SHP77 treated with DMSO at 0.1 percent for 48 hours (cell line): ENCODE data around the gene CAPN8.
A peak's percentile ranks its signal among the peaks of the same experiment; 100 is the strongest.

Source experiments
- DNase-seq: peaks from one replicate; lab custom pipeline; 2025; lab: John Stamatoyannopoulos, UW

Gene CAPN8

GRCh38 chr1:223617323-223618070, 48.0 kb downstream of the CAPN8 start:
- no peak for DNase-seq

DNA sequence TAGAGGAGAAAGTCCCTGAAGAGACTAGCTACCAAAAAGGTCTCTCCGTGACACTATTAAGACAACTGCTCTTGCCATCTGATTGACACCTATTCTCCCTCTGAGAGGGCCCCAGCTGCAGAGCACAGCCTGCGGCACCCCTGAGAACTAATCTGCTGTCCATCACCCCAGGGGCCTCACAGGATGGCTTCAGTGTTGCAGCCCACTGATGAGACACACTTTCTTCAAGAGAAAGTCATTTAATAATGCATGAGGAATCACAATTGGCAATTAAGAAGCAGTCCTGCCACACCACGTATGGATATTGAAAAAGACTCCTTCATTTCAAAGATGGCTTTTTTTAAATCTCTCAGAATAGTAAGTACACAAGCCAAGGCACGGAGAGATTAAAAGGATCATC, 48.9 kb downstream of the CAPN8 start:
- no peak for DNase-seq

GRCh38 chr1:223611936-223612335, 53.6 kb downstream of the CAPN8 start:
- no peak for DNase-seq

DNA sequence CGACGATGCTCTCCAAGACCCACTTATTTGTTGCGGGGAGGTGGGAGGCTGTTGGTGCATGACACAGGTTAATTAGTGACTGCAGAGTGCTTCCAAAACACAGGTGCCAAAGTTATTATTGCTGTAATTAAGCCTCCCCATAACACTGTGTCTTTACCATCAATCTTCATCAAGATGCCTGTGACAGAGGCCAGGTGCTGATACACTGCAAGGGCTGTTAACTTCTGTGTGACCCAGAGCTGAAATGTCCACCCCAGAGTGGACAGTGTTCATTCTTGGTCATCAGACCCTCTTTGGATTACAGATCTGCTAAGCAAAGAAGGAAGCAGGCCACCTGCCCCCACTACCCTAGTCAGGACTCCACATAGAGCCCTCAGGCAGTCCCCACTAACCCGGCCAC, 55.5 kb downstream of the CAPN8 start:
- DNase-seq: no peak

DNA sequence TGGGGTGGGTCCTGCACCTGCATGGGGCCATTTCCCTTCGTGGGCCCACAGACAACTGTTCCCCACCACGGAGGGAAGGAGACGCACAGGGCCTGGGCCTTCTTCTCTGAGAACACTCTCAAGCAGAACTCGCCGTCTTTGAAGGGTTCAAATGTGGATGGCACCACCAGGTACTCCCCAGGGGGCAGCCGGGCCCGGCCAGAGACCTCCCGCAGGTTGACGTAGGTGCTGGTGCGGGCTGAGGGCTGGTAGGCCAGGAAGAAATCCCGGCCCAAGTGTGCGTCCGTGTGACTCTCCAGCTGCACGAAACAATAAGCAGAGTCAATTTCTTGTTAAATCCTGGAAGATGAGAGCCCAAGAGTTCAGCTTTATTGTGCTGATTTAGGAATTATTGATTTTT, 56.4 kb downstream of the CAPN8 start:
- DNase-seq: no peak

- DNase-seq: no peak
Observed at GRCh38 chr1:223558512-223558911, 107.0 kb downstream of the CAPN8 start.

DNA sequence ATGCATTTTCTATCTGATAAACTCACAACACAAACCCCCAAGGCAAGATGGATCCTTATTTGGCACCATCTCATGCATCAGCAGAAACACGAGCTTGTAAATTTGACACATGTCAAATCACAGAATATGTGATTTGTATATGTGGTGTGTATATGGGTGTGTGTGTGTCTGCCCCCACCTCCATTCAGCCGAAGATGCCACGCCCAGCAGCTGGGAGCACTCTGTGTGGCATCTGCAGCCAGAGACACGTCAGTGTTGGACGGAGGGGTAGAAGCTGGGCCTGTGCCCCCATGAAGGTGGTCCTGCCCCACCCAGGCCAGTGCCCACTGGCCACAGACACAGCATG, 108.4 kb downstream of the CAPN8 start:
- no peak for DNase-seq

DNA sequence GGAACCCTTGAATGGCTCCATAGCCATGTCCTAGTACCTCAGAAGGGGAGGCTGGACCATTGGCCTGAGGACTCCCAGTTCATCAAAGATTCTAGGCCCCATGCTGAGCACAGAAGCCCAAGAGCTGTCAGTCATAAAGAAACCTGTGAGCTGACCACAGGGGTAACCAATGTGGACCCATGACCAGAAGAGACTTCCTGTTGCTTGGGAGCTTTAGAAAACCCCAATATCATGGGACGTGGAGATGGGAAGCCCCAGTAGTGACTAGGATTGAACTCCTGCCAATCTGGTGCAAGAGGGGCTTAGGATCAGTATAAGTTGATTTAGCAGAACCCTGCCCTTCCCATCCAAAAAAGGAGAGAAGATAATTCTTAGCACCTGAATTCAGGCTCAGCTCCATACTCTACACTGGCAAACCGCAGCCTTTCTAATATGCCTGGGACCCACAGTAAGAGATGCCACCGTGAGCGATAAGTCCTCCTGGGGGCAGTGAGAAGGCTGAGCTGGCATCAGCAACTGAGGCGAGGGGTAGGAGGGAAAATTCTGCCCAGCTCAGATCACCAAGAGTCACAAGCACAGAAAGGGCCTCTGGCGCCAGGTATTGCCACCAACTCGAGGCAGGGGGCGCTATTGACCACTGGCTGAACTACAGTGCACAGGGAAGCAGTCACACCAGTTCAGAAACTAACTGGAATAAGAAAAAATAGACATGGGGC, 108.9 kb downstream of the CAPN8 start:
- peak; percentile 36 for DNase-seq

DNA sequence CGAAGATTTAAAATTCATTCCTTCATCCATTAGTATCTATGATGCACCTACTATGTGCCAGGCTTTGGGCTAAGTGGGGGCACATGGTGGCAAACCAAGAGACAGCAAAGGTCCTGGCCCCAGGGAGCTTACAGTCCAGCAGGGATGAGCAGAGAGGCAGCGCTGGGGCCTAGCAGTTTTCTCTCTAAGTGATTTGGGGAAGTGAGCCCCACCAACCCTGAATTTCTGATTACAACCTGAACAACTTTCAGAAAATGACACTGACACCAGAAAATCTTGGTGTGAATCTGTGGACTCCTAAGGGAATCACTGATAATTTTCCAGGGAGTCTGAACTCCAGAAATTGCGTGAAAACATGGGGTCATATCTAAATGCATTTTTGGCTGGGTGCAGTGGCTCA, 111.5 kb downstream of the CAPN8 start:
- no peak for DNase-seq

- DNase-seq: no peak
Observed at GRCh38 chr1:223551610-223552009, 113.9 kb downstream of the CAPN8 start.

GRCh38 chr1:223549740-223550139, 115.8 kb downstream of the CAPN8 start:
- no peak for DNase-seq

DNA sequence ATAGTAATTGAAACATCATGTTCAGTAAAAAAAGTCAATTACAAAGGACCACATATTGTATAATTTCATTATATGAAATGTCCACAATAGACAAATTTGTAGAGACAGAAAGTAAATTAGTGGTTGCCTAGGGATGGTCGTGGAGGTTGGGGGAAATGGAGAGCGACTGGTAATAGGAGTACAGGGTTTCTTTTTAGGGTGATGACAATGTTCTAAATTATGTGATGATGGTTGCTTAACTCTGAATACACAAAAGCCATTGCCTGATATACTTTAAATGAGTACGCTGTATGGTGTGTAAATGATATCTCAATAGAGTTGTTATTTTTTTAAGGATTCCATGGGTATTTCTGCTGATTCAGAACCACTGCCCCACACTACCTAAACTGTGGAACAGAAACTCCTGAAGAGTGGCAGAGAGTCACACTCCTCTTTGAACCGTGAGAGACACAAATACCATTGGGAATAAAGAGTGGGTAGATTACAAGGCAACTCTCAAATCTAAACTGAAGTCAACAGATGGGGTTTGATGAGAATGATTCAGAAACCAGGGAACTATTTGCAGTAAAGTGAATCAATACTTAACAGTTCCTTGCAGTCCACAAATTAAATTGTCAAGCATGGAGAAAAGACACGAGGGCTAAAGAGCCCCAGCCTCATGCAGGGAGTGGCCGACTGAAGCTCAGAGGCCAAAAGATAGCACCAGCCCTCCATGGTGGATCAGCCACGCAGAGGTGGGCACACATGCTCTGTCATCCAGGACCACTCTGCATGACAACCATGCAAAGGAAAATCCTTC, 118.0 kb downstream of the CAPN8 start:
- DNase-seq: no peak

- no peak for DNase-seq
Observed at GRCh38 chr1:223545343-223545742, 120.2 kb downstream of the CAPN8 start.

- DNase-seq: no peak
Observed at GRCh38 chr1:223543560-223543959, 121.9 kb downstream of the CAPN8 start.

DNA sequence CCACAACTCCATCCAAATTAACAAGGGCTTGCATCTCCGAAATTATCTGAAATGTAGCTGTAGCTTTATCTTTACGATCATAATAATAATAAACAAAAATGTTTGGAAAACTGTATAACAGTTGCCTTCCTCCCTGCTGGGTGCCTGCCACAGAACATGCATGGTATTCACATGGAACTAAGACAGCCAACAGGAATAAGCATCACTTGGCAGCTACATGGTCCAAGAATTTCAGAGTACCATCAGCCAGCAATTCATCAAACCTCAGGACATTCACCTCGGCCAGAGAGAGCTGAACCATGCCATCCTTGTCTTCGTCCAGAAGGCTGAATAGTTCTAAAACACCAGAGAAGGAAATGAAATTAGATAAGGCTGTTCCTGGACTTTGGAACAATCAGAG, 122.7 kb downstream of the CAPN8 start:
- DNase-seq: no peak

DNA sequence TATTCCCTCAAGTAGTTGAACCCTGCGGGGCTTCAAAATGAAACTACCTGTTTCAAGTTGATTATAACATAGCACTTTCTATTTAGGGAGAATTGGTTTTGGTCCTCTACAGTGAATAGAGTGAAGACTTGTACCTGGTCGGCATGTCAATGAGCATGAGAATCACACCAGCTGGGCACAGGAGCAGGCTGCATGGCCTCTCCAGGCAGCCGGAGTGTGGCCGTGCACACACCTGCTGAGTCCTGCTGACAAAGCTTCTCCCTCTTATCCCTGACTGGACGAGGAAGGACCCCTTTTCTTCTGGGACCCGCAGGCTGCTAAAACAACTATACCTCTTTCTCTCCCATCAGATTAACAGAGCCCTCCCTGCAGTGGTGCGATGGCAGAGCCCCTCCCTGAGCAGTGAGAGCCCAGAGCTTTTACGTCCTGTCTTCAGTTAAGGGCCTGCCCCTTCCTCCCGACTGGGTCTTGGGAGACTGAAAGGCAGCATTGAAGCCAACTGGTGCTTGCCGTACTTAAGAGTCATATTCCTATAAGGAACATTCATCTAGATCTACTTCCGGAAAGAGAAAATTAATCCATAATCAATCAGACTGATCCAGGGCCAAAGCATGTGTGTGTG, 124.9 kb downstream of the CAPN8 start:
- no peak for DNase-seq

- no peak for DNase-seq
Observed at GRCh38 chr1:223539750-223540149, 125.8 kb downstream of the CAPN8 start.

- DNase-seq: no peak
Observed at GRCh38 chr1:223538981-223539380, 126.5 kb downstream of the CAPN8 start.

DNA sequence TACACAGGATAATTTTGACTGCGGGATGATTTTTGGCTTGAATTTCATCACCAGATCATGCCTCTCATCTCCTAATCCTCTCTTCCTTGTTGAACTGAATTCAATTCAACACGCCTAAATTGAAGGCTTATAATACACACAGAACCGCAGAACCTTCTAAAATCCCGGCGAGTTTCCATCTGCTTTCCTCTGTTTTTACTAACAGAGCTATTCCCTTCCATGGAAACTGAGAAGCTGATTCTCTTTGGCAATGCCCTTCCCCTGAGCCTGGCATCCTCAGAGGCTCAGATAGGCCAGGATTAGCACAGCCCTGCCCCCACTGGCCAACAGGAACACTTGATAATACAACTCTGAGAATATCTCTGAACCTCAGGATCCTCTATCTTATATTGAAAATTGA, 130.2 kb downstream of the CAPN8 start:
- no peak for DNase-seq

GRCh38 chr1:223534677-223535076, 130.8 kb downstream of the CAPN8 start:
- no peak for DNase-seq

GRCh38 chr1:223533708-223534107, 131.8 kb downstream of the CAPN8 start:
- no peak for DNase-seq

DNA sequence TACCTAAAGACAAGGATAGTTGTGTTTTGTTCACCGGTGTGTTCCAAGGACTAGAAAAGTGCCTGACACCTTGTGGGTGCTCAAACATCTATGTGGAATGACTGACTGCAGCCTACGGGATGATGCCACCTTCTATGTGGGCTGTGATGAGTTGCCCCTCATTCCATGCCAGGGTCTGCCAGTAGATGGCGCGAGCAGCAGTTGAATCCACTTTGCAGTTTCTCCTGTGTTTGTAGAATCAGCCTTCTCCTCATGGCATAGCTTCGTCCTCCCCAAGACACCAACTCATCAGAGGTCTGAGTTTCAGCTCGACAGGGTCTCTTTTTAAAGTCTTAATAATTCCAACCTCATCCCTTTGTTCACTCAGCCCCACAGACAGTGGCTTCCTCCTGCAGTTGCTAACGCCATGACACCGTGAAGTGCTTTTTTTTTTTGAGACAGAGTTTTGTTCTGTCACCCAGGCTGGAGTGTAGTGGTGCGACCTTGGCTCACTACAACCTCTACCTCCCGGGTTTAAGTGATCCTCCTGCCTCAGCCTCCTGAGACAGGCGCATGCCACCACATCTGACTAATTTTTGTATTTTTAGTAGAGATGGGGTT, 133.7 kb downstream of the CAPN8 start:
- peak; percentile 21 for DNase-seq
